ENCODE data around the gene FRAS1.
"Not testable (repeated sequence)": the region's sequence is repeated elsewhere in the genome, so short reads cannot be mapped to it uniquely, and the experiment has no call there.

FRAS1 gene

DNA sequence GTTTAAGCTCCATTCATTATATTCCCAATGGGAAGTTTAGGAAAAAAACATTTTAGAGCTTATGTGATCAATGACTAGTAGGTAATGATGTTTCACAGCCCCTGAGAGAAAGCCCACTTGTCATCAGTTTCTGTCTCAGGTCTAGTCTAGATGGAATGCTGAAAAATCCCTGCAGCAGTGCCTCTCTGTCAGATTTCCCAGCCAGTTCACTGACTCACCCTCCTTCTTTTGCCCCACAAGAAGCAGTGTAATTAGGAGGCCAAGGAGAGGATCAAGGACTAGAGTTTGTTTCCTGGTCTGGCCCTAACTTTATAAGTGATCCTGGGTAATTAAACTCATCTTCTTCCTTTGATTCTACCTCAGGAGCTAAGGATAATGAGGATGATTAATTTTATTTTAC, 375.8 kb downstream of the FRAS1 start:
- no peak for ATAC-seq

GRCh38 chr4:78437608-78438088, 380.5 kb downstream of the FRAS1 start:
- Mint-ChIP-seq H3K4me3 (no peak overlapping the region), H3K4me1 (no peaks in the 10 kb centered on the region), H3K36me3 (no peaks in the 10 kb centered on the region), H3K27ac (no peak overlapping the region), H3K9me3 (no peaks in the 10 kb centered on the region)
- no peak for DNase-seq (ENCODE audit: low spot score in 2 of 2)
- no peak for ATAC-seq

More for the DNA sequence above, 375.8 kb downstream of the FRAS1 start:
- Mint-ChIP-seq H3K9me3 (no peaks in the 10 kb centered on the region), H3K36me3 (no peaks in the 10 kb centered on the region), H3K4me1 (no peaks in the 10 kb centered on the region), H3K4me3 (no peak overlapping the region), H3K27ac (no peak overlapping the region)
- no peak for DNase-seq (ENCODE audit: low spot score in 2 of 2)

DNA sequence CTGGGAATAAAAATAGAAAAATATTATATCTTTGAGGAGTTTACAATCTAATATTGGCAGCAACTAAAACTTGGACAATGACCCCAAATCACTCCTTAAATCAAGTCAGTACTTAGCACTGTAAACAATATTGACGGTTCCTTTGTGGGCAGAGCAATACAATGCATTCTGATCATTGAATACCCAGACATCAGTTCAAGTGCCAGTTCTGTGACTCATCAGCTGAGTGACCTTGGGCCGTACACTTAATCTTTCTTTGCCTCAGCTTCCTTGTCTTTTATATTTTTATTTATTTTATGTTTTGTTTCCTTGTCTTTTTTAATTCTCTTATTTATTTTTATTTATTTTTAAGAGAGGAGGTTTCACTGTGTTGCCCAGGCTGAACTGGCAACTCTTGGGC, 382.2 kb downstream of the FRAS1 start:
- H3K4me1 Mint-ChIP-seq = no peaks in the 10 kb centered on the region
- H3K27ac Mint-ChIP-seq = no peak overlapping the region
- H3K36me3 Mint-ChIP-seq = no peaks in the 10 kb centered on the region
- no peak for DNase-seq (ENCODE audit: low spot score in 2 of 2)
- no peaks in the 10 kb centered on the region for H3K9me3 Mint-ChIP-seq
- ATAC-seq = no peak
- no peak overlapping the region for H3K4me3 Mint-ChIP-seq

- Mint-ChIP-seq H3K4me3 (no peak overlapping the region), H3K4me1 (no peaks in the 10 kb centered on the region), H3K27ac (no peak overlapping the region), H3K9me3 (no peaks in the 10 kb centered on the region), H3K36me3 (no peaks in the 10 kb centered on the region)
- ATAC-seq = peak; percentile 36
- no peak for DNase-seq (ENCODE audit: low spot score in 2 of 2)
Observed at GRCh38 chr4:78441756-78442155, 384.6 kb downstream of the FRAS1 start.

DNA sequence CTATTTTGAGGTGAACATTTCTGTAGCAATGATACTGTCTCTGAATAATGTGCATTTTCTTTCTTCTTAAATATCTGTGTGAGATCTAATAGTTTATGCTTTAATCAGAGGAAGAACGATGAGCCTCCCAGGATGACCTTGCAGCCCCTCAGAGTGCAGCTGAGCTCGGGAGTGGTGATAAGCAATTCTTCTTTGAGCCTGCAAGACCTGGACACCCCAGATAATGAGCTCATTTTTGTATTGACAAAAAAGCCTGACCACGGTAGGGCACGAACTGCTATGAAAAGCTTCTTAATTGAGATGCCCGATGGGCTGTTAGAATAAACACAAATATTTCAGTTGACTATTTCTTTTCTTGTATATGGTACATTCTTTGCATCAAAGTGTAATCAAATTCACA, 389.5 kb downstream of the FRAS1 start:
- Mint-ChIP-seq H3K36me3 (no peaks in the 10 kb centered on the region), H3K27ac (no peak overlapping the region), H3K4me1 (no peaks in the 10 kb centered on the region), H3K4me3 (no peak overlapping the region), H3K9me3 (no peaks in the 10 kb centered on the region)
- no peak for DNase-seq (ENCODE audit: low spot score in 2 of 2)
- no peak for ATAC-seq

DNA sequence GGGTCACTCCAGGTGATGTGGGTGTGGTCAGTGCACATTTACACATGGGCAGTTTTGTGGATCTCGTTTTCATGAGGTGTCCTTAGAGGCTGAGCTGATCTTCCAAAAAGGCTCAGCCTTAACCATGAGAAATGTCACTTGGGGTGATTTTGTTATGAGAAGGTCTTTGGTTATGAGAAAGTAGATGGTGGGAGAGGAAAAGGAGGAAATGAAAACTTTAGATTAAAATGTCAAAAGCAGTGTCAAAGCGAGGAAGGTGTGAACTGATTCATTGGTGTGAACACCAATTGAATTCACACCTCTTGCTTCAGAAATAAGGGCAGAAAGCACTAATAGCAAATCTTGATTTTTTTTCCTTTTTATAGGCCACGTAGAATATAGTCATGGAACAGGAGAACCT, 394.3 kb downstream of the FRAS1 start:
- Mint-ChIP-seq H3K4me3 (no peak overlapping the region), H3K9me3 (no peaks in the 10 kb centered on the region), H3K4me1 (no peaks in the 10 kb centered on the region), H3K27ac (no peak overlapping the region), H3K36me3 (no peaks in the 10 kb centered on the region)
- ATAC-seq = no peak
- no peak for DNase-seq (ENCODE audit: low spot score in 2 of 2)

GRCh38 chr4:78454016-78454415, 396.9 kb downstream of the FRAS1 start:
- no peak overlapping the region for H3K27ac Mint-ChIP-seq
- H3K36me3 Mint-ChIP-seq = no peaks in the 10 kb centered on the region
- no peaks in the 10 kb centered on the region for H3K4me1 Mint-ChIP-seq
- DNase-seq (ENCODE audit: low spot score in 2 of 2) = no peak
- H3K9me3 Mint-ChIP-seq = no peaks in the 10 kb centered on the region
- no peak for ATAC-seq
- H3K4me3 Mint-ChIP-seq = no peak overlapping the region

- H3K4me1 Mint-ChIP-seq = no peaks in the 10 kb centered on the region
- H3K36me3 Mint-ChIP-seq = no peaks in the 10 kb centered on the region
- DNase-seq (ENCODE audit: low spot score in 2 of 2) (no peak), ATAC-seq (no peak)
- H3K27ac Mint-ChIP-seq = no peak overlapping the region
- H3K9me3 Mint-ChIP-seq = no peaks in the 10 kb centered on the region
- H3K4me3 Mint-ChIP-seq = no peak overlapping the region
Observed at GRCh38 chr4:78457751-78458150, 400.6 kb downstream of the FRAS1 start.

DNA sequence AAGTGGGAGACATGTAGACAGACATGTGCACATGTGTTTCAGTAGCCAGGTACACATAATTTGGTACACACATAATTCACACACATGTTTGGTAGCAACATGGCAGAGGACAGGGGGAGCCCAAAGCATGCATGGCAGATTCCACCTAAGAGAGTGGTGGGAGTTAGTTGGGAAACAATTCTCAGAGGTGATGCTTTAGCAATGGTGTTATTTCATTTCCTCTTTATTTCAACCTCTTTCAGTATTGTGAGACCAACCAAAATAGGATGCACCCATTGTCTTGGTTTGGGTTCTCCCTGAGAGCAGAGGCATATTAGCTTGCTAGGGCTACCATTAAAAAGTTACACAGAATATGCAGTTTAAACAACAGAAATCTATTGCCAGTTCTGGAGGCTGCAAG, 402.2 kb downstream of the FRAS1 start:
- no peak overlapping the region for H3K4me3 Mint-ChIP-seq
- no peak for DNase-seq (ENCODE audit: low spot score in 2 of 2)
- H3K27ac Mint-ChIP-seq = no peak overlapping the region
- no peak for ATAC-seq
- no peaks in the 10 kb centered on the region for H3K4me1 Mint-ChIP-seq
- H3K9me3 Mint-ChIP-seq = no peaks in the 10 kb centered on the region
- no peaks in the 10 kb centered on the region for H3K36me3 Mint-ChIP-seq

- Mint-ChIP-seq H3K36me3 (no peaks in the 10 kb centered on the region), H3K4me1 (no peaks in the 10 kb centered on the region), H3K4me3 (no peak overlapping the region), H3K27ac (no peak overlapping the region), H3K9me3 (no peaks in the 10 kb centered on the region)
- ATAC-seq (no peak), DNase-seq (ENCODE audit: low spot score in 2 of 2) (no peak)
Observed at GRCh38 chr4:78460368-78460767, 403.2 kb downstream of the FRAS1 start.

- Mint-ChIP-seq H3K9me3 (peaks cover 2% of the 10 kb centered on the region), H3K36me3 (no peaks in the 10 kb centered on the region), H3K4me3 (no peak overlapping the region), H3K4me1 (no peaks in the 10 kb centered on the region), H3K27ac (no peak overlapping the region)
- peak; percentile 45 for ATAC-seq
- DNase-seq (ENCODE audit: low spot score in 2 of 2) = no peak
Observed at GRCh38 chr4:78464265-78464664, 407.1 kb downstream of the FRAS1 start.

DNA sequence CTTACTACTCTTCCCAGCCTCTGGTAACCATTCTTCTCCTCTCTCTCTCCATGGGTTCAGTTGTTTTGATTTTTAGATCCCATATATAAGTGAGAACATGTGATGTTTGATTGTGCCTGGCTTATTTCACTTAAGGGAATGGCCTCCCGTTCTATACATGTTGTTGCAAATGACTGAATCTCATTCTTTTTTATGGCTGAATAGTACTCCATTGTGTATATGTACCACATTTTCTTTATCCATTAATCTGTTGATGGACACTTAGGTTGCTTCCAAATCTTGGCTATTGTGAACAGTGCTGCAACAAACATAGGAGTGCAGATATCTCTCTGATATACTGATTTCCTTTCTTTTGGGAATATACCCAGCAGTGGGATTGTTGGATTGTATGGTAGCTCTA, 410.1 kb downstream of the FRAS1 start:
- H3K4me1 Mint-ChIP-seq = not testable (repeated sequence)

GRCh38 chr4:78468272-78468671, 411.1 kb downstream of the FRAS1 start:
- DNase-seq (ENCODE audit: low spot score in 2 of 2) (no peak), ATAC-seq (no peak)
- H3K27ac Mint-ChIP-seq = no peak overlapping the region
- no peaks in the 10 kb centered on the region for H3K4me1 Mint-ChIP-seq
- no peak overlapping the region for H3K4me3 Mint-ChIP-seq
- peaks cover 2% of the 10 kb centered on the region for H3K9me3 Mint-ChIP-seq
- no peaks in the 10 kb centered on the region for H3K36me3 Mint-ChIP-seq

More for the DNA sequence above, 410.1 kb downstream of the FRAS1 start:
- not testable (repeated sequence) for ATAC-seq; H3K4me3 Mint-ChIP-seq; H3K36me3 Mint-ChIP-seq; DNase-seq (ENCODE audit: low spot score in 2 of 2); H3K9me3 Mint-ChIP-seq; H3K27ac Mint-ChIP-seq

DNA sequence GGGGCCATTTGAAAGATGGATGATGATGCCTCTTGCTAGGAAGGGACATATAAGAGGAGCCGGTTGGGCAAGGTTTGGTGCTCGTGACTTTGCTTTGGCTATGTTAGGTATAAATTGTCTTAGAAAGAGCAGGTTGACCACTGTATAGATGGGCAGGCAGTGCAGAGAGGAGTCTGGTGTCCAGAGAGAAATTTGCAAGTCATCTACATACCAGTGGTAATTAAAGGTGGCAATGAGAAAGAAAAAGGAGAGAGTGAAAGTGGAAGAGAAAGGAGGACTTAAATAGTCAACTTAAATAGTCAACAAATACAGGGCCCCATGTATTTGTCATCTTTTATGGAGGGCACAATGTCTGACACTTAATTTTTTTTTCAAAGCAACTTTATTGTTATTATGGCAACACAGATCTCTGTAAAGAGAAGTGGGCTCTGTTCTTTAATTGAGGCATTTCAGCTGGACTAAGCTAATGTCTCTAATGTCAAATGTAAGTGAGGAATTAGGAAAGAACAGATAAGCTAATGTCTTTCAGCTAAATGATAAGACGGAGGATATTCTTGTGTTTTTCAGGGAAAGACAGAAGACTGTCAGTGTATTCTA, 419.1 kb downstream of the FRAS1 start:
- H3K4me1 Mint-ChIP-seq = no peaks in the 10 kb centered on the region
- H3K27ac Mint-ChIP-seq = no peak overlapping the region

GRCh38 chr4:78477276-78477675, 420.2 kb downstream of the FRAS1 start:
- DNase-seq (ENCODE audit: low spot score in 2 of 2) = no peak
- Mint-ChIP-seq H3K4me1 (no peaks in the 10 kb centered on the region), H3K27ac (no peak overlapping the region), H3K4me3 (no peak overlapping the region), H3K36me3 (no peaks in the 10 kb centered on the region), H3K9me3 (no peaks in the 10 kb centered on the region)
- no peak for ATAC-seq

More for the DNA sequence above, 419.1 kb downstream of the FRAS1 start:
- H3K36me3 Mint-ChIP-seq = no peaks in the 10 kb centered on the region
- H3K4me3 Mint-ChIP-seq = no peak overlapping the region
- no peaks in the 10 kb centered on the region for H3K9me3 Mint-ChIP-seq
- no peak for DNase-seq (ENCODE audit: low spot score in 2 of 2)
- ATAC-seq = no peak

- H3K9me3 Mint-ChIP-seq = no peaks in the 10 kb centered on the region
- no peaks in the 10 kb centered on the region for H3K4me1 Mint-ChIP-seq
- ATAC-seq (no peak), DNase-seq (ENCODE audit: low spot score in 2 of 2) (no peak)
- H3K27ac Mint-ChIP-seq = no peak overlapping the region
- no peak overlapping the region for H3K4me3 Mint-ChIP-seq
- H3K36me3 Mint-ChIP-seq = no peaks in the 10 kb centered on the region
Observed at GRCh38 chr4:78478523-78478922, 421.4 kb downstream of the FRAS1 start.

DNA sequence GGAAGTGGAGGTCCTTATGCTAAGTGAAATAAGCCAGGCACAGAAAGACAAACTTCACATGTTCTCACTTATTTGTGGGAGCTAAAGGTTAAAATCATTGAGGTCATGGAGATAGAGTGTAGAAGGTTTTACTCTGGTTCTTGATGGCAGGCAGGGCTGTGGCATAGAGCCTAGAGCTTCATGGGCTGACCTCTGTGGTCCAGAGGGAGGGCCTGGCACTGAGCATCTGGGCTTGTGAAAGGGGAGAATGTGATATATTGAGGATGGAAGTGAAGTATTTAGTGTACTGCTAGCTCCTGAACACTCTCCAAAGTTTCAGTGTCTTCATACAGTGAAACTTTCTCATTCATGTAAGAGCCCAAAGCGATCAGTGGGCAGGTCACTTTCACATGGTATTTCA, 423.2 kb downstream of the FRAS1 start:
- Mint-ChIP-seq H3K27ac (no peak overlapping the region), H3K4me3 (no peak overlapping the region), H3K36me3 (no peaks in the 10 kb centered on the region), H3K9me3 (no peaks in the 10 kb centered on the region), H3K4me1 (no peaks in the 10 kb centered on the region)
- DNase-seq (ENCODE audit: low spot score in 2 of 2) (no peak), ATAC-seq (no peak)

Data from stimulated activated effector memory CD8-positive, alpha-beta T cell treated with anti-CD3 and anti-CD28 coated beads, Interleukin-12 subunit alpha, Interleukin-12 subunit beta, amount 100 ng/mL, for 72 hours (primary cell).